Measurements from ENCODE around the gene IGFBP6.

The IGFBP6 gene

DNA sequence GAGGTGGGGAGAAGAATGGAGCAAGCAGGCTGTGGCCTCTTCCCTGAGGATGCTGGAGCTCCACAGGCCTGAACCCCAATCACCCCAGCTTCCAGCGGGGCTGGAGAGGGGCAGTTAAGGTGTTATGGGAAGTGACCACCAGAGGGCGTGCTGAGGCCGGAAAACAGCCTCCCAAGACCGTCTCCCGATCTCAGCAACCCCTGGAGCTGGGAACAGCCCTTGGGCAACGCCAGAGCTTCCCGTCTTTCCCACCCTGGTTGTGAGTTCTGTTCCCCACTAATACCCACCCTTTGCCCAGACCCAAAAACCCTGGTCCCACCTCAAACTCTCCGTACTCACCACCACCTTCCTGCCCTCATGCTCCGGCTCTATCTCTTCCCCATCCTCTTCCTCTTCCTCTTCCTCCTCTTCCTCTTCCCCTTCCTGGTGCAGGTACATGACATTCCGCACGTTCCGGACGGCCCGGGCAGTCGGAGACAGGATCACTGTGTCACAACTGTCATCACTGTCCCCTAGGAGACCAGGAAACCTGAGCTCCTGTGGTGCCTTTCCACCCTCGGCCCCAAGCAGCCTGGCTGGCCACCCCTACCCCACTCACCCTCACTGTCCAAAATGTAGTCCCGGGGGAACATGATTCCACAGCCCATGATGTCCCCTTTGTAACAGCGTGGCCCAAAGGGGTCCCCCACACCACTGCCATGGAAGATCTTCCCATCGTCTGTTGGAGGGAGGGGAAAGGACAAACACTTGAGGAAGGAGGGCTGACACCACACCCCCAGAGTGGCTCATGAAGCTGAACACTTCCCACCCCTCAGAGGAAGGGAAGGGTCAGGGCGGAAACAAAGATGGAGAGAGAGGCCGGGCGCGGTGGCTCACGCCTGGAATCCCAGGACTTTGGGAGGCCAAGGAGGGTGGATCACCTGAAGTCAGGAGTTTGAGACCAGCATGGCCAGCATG is 31.2 kb upstream of the IGFBP6 start:
- TF ChIP-seq, protein P1, sequence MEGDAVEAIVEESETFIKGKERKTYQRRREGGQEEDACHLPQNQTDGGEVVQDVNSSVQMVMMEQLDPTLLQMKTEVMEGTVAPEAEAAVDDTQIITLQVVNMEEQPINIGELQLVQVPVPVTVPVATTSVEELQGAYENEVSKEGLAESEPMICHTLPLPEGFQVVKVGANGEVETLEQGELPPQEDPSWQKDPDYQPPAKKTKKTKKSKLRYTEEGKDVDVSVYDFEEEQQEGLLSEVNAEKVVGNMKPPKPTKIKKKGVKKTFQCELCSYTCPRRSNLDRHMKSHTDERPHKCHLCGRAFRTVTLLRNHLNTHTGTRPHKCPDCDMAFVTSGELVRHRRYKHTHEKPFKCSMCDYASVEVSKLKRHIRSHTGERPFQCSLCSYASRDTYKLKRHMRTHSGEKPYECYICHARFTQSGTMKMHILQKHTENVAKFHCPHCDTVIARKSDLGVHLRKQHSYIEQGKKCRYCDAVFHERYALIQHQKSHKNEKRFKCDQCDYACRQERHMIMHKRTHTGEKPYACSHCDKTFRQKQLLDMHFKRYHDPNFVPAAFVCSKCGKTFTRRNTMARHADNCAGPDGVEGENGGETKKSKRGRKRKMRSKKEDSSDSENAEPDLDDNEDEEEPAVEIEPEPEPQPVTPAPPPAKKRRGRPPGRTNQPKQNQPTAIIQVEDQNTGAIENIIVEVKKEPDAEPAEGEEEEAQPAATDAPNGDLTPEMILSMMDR (conservative IDR thresholded peaks at IDR 0.05) = peak; percentile 93
- peak overlapping the region; percentile 18; the same call in 1 of the 2 replicates for H3K27ac ChIP-seq

GRCh38 chr12:53067074-53067992 is 30.1 kb upstream of the IGFBP6 start:
- H3K27ac ChIP-seq = no peak overlapping the region
- TF ChIP-seq, protein P1 (conservative IDR thresholded peaks at IDR 0.05) = no peak

DNA sequence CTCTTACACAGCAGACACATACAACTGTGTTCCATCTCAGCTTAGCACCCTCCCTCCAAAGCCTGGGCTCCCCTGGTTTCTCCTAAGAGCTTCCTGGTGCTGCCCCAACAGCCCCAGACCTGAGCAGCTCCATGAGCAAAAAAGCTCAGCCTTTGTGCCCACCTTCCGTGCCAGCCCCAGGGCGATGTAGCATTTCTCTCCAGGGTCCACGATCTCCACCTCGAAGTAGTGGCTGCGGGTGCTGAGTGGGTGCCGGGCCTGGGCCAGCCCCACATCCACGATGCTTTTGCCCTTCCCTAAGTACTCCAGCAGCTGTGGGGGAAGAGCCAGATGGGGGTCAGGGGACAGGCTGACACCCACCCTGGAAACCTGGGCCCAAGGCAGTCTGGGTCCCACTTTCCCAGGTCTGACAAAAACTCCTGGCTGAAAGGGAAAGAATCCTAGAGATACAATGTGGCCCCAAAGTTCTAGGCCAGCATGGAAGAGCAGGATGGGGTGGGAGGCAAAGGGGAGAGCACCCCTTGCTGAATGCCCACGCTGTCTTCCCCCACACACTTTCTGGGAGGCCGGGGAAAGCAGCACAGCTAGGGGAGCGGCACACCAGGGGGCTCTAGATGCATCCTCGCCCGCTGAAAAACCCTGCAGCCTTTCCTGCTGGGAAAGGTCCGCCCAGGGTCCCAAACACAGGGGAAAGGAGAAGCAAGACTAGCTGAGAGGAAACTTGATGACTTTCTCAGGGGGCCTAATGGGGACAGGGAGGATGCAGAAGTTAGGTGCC is 29.3 kb upstream of the IGFBP6 start:
- H3K27ac ChIP-seq = no peak overlapping the region

DNA sequence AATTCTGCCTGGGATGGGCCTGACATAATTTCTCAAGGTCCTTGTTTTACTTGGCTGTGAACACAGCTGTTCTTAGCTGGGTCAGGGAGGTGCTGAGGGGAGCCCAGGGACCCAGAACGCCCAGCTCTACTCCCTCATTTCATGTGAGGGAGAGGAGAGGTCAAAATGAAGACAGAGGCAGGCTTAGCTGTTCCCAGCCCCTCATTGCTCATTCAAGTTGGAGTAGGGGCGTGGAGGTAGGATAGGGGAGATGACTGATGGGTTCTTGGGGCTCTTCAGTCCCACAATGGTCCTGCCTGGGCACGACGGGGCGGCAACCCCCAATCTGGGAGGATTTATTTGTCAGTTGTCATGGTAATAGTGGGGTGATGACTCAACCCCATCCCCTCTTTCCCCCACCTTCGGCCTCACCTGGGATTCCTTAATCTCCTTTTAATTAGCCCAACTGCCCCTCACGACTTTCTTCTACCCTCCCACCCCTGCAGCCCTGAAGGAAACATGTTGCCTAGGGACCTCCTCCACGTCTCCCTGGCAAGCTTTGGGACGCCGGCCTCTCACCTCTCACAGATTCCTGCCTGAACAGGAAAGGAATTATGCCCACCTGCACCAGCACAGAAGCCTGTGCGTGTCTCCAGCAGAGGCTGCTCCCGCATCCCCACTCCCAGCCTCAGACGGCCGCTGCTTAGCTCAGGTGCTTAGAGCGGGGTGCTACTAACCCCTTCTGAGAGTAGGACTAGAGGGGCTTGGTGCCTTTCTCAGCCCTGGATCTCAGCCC is 28.5 kb upstream of the IGFBP6 start:
- H3K27ac ChIP-seq = no peak overlapping the region
- TF ChIP-seq, protein P1 (conservative IDR thresholded peaks at IDR 0.05) = no peak

More for the DNA sequence above, 29.3 kb upstream of the IGFBP6 start:
- TF ChIP-seq, protein P1 (conservative IDR thresholded peaks at IDR 0.05) = no peak

- TF ChIP-seq, protein P1 (conservative IDR thresholded peaks at IDR 0.05) = no peak
Measured at GRCh38 chr12:53069621-53070410, 27.7 kb upstream of the IGFBP6 start.

GRCh38 chr12:53070877-53071492 is 26.5 kb upstream of the IGFBP6 start:
- H3K27ac ChIP-seq = no peak overlapping the region
- TF ChIP-seq, protein P1 (conservative IDR thresholded peaks at IDR 0.05) = no peak

More at GRCh38 chr12:53069621-53070410, 27.7 kb upstream of the IGFBP6 start:
- no peak overlapping the region for H3K27ac ChIP-seq

Data from VCaP (cell line).